ENCODE data around the gene OR1K1. TPM values are rescaled to one million over a fixed set of nuclear protein-coding genes. Genes with fewer than 3 reads are reported as not detected.

The OR1K1 gene
- polyA plus RNA-seq, 2 of the 4 experiments (the other 2 are of a cell fraction) = not detected

DNA sequence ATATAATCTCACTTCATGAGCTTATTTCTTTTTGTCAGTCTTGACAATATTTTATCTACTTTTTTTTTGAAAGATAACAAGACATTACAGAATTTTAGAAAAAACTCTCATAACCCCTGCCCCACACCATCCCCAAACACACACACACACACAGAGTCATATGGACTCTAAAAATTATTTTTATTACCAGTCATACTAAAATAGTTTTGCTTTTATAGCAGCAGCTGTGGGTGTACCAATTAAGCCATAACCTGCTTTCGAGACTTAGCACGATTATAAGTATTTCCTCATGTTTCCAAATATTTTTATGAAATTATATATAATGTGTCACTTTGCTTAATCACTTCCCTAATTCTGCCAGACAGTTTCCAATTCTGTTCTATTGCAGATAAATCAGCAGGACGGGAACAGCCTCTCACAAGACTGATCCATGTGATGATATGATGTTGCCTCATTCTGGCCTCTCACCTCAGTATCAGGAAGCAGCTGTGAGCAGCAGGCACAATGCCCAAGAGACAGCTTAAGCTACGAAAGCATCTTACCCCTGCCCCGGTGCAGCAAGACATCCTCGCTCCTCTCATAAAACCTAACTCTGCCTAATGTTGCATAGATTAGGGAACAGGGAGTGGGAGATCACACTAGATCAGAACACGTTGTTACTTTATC lies 21.5 kb downstream of the OR1K1 start:
- POLR2A ChIA-PET = no interaction called here
- Histone ChIP-seq H3K9me3 (no peaks in the 10 kb centered on the region), H3K4me1 (peaks cover 18% of the 10 kb centered on the region), H3K4me3 (no peak overlapping the region), H3K27ac (no peak overlapping the region), H3K4me2 (no peak overlapping the region)
- CTCF ChIA-PET = interaction anchor here (0.9 to 1.5 kb wide), 3 partner anchors 9 to 724 kb away, joined by 3 to 4 read pairs (median 4); no protein-coding TSS in a partner anchor
- FAIRE-seq = no peak
- no peak for DNase-seq (ENCODE audit: low read depth in 1 of 2, low spot score in 1 of 2)
- TF ChIP-seq EHMT2 (IDR thresholded peaks at IDR 0.05; ENCODE audit: low read depth) (no peak), MAZ (IDR thresholded peaks at IDR 0.05; ENCODE audit: borderline replicate concordance, low read depth, low read length) (no peak), HOXB5 (CRISPR knock-in tag; IDR thresholded peaks at IDR 0.05) (no peak), MYC (IDR thresholded peaks at IDR 0.05; ENCODE audit: borderline replicate concordance, low read length) (no peak), CBX8 (IDR thresholded peaks at IDR 0.05) (no peak), HOXB13 (CRISPR knock-in tag; IDR thresholded peaks at IDR 0.05; ENCODE audit: low read depth) (no peak), NR3C1 (IDR thresholded peaks at IDR 0.05) (no peak), FOXS1 (CRISPR knock-in tag; IDR thresholded peaks at IDR 0.05) (no peak)
- TF ChIP-seq, protein P1, sequence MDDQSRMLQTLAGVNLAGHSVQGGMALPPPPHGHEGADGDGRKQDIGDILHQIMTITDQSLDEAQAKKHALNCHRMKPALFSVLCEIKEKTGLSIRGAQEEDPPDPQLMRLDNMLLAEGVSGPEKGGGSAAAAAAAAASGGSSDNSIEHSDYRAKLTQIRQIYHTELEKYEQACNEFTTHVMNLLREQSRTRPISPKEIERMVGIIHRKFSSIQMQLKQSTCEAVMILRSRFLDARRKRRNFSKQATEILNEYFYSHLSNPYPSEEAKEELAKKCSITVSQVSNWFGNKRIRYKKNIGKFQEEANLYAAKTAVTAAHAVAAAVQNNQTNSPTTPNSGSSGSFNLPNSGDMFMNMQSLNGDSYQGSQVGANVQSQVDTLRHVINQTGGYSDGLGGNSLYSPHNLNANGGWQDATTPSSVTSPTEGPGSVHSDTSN (IDR thresholded peaks at IDR 0.05) = no peak
- TF ChIP-seq, protein P2, sequence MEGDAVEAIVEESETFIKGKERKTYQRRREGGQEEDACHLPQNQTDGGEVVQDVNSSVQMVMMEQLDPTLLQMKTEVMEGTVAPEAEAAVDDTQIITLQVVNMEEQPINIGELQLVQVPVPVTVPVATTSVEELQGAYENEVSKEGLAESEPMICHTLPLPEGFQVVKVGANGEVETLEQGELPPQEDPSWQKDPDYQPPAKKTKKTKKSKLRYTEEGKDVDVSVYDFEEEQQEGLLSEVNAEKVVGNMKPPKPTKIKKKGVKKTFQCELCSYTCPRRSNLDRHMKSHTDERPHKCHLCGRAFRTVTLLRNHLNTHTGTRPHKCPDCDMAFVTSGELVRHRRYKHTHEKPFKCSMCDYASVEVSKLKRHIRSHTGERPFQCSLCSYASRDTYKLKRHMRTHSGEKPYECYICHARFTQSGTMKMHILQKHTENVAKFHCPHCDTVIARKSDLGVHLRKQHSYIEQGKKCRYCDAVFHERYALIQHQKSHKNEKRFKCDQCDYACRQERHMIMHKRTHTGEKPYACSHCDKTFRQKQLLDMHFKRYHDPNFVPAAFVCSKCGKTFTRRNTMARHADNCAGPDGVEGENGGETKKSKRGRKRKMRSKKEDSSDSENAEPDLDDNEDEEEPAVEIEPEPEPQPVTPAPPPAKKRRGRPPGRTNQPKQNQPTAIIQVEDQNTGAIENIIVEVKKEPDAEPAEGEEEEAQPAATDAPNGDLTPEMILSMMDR (IDR thresholded peaks at IDR 0.05) = no peak
- TF ChIP-seq, protein P3, sequence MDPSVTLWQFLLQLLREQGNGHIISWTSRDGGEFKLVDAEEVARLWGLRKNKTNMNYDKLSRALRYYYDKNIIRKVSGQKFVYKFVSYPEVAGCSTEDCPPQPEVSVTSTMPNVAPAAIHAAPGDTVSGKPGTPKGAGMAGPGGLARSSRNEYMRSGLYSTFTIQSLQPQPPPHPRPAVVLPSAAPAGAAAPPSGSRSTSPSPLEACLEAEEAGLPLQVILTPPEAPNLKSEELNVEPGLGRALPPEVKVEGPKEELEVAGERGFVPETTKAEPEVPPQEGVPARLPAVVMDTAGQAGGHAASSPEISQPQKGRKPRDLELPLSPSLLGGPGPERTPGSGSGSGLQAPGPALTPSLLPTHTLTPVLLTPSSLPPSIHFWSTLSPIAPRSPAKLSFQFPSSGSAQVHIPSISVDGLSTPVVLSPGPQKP (IDR thresholded peaks at IDR 0.05; ENCODE audit: low read depth, low read length) = no peak
- ATAC-seq = no peak
- WGBS (ENCODE audit: missing lambda C conversion rate) = 85% methylated on average over 7 of the region's 7 CpGs

DNA sequence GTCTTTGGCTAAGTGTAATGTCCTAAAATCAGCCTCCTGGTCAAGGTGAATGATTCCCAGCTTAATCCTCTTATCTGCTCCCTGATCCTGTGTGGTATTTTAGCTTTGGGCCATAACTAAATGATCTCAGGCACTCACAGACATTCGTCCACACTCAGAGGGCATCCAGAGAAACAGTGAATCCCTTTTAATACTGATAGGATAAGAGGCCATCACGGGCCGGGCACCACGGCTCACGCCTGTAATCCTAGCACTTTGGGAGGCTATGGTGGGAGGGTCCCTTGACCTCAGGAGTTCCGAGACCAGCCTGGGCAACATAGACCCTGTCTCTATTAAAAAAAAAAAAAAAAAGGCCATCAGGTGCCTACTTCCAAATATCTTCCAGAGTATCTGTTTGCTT lies 22.1 kb downstream of the OR1K1 start:
- Histone ChIP-seq H3K4me3 (no peak overlapping the region), H3K27ac (no peak overlapping the region), H3K4me2 (no peak overlapping the region), H3K4me1 (peaks cover 25% of the 10 kb centered on the region), H3K9me3 (no peaks in the 10 kb centered on the region)
- DNase-seq (ENCODE audit: low read depth in 1 of 2, low spot score in 1 of 2) (no peak), ATAC-seq (no peak), FAIRE-seq (no peak)
- ChIA-PET CTCF (interaction anchor here (1.5 kb wide), 1 partner anchor 723 kb away, joined by 4 read pairs; no protein-coding TSS in a partner anchor), POLR2A (no interaction called here)
- TF ChIP-seq POLR2AphosphoS2 (conservative IDR thresholded peaks at IDR 0.05; ENCODE audit: low read length) (no peak), NPAS2 (CRISPR knock-in tag; IDR thresholded peaks at IDR 0.05; ENCODE audit: borderline replicate concordance) (no peak), CHD2 (IDR thresholded peaks at IDR 0.05; ENCODE audit: low read length, partially characterized antibody) (no peak), RARB (CRISPR knock-in tag; IDR thresholded peaks at IDR 0.05) (no peak), MAZ (IDR thresholded peaks at IDR 0.05; ENCODE audit: borderline replicate concordance, low read depth, low read length) (no peak), KDM1A (IDR thresholded peaks at IDR 0.05; ENCODE audit: low read depth) (no peak), FOSB (CRISPR knock-in tag; IDR thresholded peaks at IDR 0.05) (no peak), RFX5 (IDR thresholded peaks at IDR 0.05) (no peak)
- TF ChIP-seq, protein P2 (IDR thresholded peaks at IDR 0.05) = no peak
- 92% methylated on average over 6 of the region's 6 CpGs for WGBS (ENCODE audit: missing lambda C conversion rate)

Measured in A549 (cell line).